ENCODE measurements around the gene CSHL1.
"Not testable (repeated sequence)": the region's sequence is repeated elsewhere in the genome, so short reads cannot be mapped to it uniquely, and the experiment has no call there.

CSHL1 gene

DNA sequence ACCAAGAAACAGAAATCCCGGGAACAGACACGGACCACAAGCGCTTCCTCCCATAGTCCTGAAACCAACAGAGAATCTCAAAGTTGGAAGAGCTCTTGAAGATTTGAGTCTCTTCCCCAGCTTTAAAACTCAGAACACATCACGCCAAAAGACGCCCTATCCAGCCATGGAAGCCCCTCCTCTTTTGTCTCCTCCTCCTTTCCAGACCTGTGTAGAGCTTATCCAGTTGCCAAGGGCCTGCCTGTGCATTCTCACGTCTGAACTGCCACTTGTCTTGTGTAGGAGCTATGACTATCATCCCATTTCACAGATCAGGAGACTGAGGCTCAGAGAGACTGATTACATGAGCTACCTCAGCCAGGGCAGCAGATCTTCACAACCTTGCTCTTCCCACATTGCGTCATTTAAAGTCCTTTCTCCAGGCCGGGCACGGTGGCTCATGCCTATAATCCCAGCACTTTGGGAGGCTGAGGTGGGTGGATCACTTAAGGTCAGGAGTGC lies 28.4 kb downstream of the CSHL1 start:
- not testable (repeated sequence) for DNase-seq (ENCODE audit: low read depth)

DNA sequence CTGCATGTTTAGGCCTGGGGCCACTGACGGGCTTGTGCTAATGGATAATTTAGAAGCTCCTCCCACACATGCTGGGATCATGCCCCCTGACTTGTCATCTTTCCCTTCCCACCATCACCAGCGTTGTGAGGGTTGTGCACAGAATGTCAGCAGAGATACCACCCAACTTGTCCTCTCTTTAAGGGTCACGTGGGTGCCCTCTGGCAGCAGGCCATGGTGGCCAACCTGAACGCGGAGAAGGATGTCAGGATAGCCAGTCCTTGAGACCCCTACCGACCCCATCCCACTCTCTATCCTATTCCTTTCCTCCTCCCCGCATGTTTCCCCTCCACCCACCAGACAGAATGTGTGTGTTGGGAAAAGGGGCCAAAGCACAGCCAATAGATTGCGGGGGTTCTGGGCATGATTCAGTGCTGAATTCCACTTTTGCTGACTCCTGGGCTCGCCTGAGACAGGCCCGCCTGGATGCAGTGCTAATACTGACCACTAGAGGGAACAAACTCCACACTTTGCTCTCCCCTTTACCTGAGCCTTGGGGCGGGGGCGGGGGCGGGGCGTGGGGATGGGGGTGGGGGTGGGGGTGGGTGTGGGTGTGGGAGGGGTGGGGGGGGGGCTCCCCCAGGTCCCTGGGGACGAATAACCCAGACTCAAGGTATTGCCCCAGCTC lies 29.0 kb downstream of the CSHL1 start, which contains the start of gene GH2:
Gene GH2 (minus strand): TSS at position 10 of the 667 bp plus-strand sequence. CDS start 143 bp downstream, outside the sequence.
- peak; percentile 18 for DNase-seq (ENCODE audit: low read depth)

- not testable (repeated sequence) for DNase-seq (ENCODE audit: low read depth)
Observed at GRCh38 chr17:63881337-63881736, 29.7 kb downstream of the CSHL1 start.

GRCh38 chr17:63880706-63881105 lies 30.4 kb downstream of the CSHL1 start:
- DNase-seq (ENCODE audit: low read depth): no peak

DNA sequence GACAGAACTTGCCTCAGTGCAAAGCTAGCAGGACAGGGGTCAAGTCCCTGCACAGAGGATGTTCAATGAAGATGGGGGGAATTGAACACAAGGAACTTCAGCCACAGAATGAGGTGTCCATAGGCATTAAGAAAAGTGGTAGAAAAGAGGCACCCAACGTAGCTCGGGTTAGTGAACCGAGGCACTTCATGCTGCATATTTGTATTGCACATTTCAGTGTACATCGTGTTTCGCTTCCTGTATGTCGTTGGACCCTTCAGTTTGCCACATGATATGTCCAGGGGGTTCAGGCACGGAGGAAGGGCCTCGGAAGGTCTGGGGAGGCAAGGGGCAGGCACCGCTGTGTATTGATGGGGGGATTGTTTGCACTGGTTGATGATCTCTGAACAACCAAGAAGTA lies 32.6 kb downstream of the CSHL1 start:
- DNase-seq (ENCODE audit: low read depth): not testable (repeated sequence)

- DNase-seq (ENCODE audit: low read depth): not testable (repeated sequence)
Observed at GRCh38 chr17:63874693-63875092, 36.4 kb downstream of the CSHL1 start.

GRCh38 chr17:63874061-63874626 lies 36.9 kb downstream of the CSHL1 start:
- DNase-seq (ENCODE audit: low read depth): not testable (repeated sequence)

- DNase-seq (ENCODE audit: low read depth): not testable (repeated sequence)
Observed at GRCh38 chr17:63873577-63873976, 37.5 kb downstream of the CSHL1 start, which contains the start of gene CSH2. TSS of gene CSH2 (minus strand) at chr17:63873677. CDS start at chr17:63873614, 63 bp downstream.

DNA sequence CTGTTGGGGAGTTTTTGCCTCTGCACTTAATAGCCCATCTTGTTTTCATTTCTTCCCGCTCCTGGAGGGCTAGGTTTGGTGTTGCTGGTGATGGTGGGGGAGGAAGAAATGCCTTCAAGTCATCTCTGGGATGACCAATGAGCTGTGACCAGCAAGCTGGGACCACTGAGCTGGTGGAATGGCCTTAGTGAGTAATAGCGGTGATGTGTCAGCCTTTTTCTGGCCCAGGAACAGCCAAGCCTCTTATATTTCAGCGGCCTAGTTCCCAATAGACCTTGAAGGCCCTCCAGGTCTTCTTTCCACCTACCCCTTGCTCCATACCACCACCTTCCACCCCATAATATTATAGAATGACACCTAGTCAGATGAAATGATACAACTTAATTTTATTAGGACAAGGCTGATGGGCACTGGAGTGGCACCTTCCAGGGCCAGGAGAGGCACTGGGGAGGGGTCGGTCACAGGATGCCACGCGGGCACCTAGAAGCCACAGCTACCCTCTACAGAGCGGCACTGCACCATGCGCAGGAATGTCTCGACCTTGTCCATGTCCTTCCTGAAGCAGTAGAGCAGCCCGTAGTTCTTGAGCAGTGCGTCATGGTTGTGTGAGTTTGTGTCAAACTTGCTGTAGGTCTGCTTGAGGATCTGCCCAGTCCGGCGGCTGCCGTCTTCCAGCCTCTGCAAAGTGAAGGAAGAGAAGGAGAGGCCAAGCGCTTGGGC lies 39.3 kb downstream of the CSHL1 start:
- DNase-seq (ENCODE audit: low read depth): not testable (repeated sequence)

DNA sequence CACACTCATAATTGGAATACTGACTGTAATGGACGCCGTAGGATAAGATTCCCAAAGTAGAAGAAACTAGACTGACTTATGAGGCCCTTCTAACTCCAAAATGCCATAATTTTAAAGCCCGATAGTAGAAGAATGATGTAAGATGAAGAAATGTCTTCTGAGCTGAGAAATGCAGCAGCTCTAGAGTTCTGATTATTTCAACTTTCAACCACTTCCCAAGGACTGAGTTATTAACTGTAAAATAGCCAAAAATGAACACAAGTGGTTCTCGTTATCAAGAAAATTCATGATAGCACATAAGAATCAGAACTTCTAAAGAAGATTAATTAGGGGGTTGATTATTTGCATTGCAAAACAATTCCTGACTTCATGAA lies 40.8 kb downstream of the CSHL1 start:
- not testable (repeated sequence) for DNase-seq (ENCODE audit: low read depth)

DNA sequence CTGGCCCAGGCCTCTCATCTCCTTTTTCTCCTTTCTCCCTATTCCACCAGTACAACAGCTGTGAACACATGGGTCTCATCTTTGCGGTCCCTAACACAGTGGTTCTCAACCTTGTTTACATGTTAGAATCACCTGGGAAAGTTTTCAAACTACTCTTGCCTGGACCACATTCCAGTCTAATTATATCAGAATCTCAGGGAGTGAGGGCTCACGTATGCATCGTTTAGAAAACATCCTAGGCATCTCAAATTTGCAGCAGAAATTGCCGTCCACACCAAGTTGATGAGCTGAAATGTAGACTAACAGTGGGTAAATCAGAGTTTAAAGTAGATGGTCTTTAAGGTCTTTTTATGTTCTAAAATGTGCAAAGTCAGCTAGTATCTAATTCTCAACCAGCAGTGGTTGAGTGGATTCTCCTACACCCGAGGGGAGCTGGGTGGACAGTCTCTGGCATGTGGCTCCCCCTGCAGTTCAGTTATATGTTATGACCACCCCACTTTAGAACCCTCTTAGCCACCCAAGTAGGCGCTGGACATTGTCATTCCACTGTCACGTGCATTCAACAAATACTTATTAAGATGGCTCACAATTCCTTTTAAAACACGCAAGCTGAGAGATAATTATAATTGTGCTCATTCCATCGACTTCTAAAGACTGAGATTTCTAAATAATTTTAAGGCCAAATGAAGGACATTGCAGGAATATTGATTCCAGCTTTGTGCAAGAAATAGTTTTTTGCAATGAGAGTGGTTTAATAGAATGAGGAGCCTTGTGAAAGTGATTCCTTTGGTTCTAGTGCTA lies 41.4 kb downstream of the CSHL1 start:
- not testable (repeated sequence) for DNase-seq (ENCODE audit: low read depth)

- DNase-seq (ENCODE audit: low read depth): not testable (repeated sequence)
Observed at GRCh38 chr17:63866625-63867024, 44.4 kb downstream of the CSHL1 start.

Data from activated T-helper 1 cell treated with Interleukin-2 at 50 U/mL for 16 hours (primary cell).